ENCODE data around the gene PSMB7. TPM values are rescaled to one million over a fixed set of nuclear protein-coding genes. Genes with fewer than 3 reads are reported as not detected.

PSMB7 gene
- total RNA-seq, 2 experiments from 2014 or later = 164 to 186 TPM

DNA sequence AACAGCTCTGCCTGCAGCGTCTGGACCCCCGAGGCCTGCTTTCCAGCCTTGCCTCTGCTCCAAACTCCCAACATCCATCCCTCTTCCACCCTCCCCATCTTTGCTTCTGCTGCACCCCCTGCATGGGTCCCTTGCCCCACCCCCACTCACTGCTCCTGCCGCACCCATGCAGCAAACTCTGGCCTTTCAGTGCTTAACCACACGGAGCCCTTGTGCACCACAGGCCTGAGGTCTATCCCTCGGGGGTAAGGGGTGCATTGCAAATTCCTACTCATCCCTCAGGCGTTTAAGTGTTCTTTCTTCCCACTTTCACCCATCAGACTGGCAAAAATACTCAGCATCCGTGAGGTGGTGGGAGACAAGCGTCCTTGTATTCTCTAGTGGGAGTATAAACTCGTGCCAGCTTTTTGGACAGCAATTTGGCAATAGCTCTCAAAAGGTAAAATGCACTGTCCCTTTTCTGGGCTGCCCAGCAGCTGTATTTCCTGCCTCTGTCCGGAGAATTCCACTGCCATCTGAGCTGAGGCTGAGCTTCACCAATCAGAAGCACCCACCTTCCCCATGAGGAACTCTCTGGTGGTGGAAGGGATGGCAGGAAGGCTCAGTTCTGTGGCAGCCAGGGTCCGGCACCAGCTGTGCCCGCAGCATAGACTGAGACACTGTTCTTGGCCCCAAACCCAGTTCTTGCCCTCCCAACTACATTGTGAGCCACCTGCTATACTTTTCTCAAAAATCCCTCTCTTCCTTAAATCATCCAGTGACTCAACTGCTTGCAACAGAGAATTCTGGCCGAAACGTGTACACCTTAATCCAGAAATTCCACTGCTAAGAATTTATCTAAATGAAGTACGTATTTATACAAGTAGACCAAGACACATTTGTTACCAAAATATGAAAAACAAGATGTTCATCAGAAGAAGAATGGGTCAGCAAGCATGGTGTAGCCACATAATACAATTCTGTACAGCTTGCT is 15.0 kb downstream of the PSMB7 start:
- Histone ChIP-seq H3K36me3 (ENCODE audit: insufficient read depth, low read length) (peaks cover 80% of the 10 kb centered on the region), H4K20me1 (ENCODE audit: insufficient read depth, low read length) (peaks cover 7% of the 10 kb centered on the region; the same call in 1 of the 2 replicates), H3K4me3 (ENCODE audit: low read depth, low read length, poor library complexity, severe bottlenecking) (no peak overlapping the region), H3K9me2 (ENCODE audit: insufficient read depth, low read length) (no peaks in the 10 kb centered on the region), H3K79me2 (ENCODE audit: insufficient read depth, low read depth, low read length) (peaks cover 1% of the 10 kb centered on the region; the same call in 1 of the 2 replicates), H3K9me3 (ENCODE audit: low read length) (no peaks in the 10 kb centered on the region), H3K4me1 (ENCODE audit: insufficient read depth, low read length, poor library complexity, severe bottlenecking) (no peaks in the 10 kb centered on the region), H3K4me2 (ENCODE audit: low read length) (no peak overlapping the region), H3K27ac (ENCODE audit: low read depth, low read length, poor library complexity, severe bottlenecking) (no peak overlapping the region), H2AFZ (ENCODE audit: low read length) (no peak overlapping the region)
- no peak for DNase-seq (ENCODE audit: low spot score)
- BruUV-seq (replicated peaks) = no TSS peak
- ChIA-PET POLR2A (interaction anchor here (0.9 to 1.0 kb wide), 2 partner anchors 15 to 16 kb away, joined by 3 read pairs; partner anchors contain the start of gene PSMB7), CTCF (ENCODE audit: unreplicated experiment) (interaction anchor here (0.5 kb wide), 1 partner anchor 18 kb away, joined by 3 read pairs; no protein-coding TSS in a partner anchor)
- intact Hi-C loops (cut with micrococcal nuclease; ENCODE audit: unreplicated experiment) = no loop called here
- TF ChIP-seq EZH2phosphoT487 (IDR thresholded peaks at IDR 0.05; ENCODE audit: borderline replicate concordance, low read depth, low read length) = no peak
- TF ChIP-seq, protein P1, sequence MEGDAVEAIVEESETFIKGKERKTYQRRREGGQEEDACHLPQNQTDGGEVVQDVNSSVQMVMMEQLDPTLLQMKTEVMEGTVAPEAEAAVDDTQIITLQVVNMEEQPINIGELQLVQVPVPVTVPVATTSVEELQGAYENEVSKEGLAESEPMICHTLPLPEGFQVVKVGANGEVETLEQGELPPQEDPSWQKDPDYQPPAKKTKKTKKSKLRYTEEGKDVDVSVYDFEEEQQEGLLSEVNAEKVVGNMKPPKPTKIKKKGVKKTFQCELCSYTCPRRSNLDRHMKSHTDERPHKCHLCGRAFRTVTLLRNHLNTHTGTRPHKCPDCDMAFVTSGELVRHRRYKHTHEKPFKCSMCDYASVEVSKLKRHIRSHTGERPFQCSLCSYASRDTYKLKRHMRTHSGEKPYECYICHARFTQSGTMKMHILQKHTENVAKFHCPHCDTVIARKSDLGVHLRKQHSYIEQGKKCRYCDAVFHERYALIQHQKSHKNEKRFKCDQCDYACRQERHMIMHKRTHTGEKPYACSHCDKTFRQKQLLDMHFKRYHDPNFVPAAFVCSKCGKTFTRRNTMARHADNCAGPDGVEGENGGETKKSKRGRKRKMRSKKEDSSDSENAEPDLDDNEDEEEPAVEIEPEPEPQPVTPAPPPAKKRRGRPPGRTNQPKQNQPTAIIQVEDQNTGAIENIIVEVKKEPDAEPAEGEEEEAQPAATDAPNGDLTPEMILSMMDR (conservative IDR thresholded peaks at IDR 0.05; ENCODE audit: low read length) = no peak

DNA sequence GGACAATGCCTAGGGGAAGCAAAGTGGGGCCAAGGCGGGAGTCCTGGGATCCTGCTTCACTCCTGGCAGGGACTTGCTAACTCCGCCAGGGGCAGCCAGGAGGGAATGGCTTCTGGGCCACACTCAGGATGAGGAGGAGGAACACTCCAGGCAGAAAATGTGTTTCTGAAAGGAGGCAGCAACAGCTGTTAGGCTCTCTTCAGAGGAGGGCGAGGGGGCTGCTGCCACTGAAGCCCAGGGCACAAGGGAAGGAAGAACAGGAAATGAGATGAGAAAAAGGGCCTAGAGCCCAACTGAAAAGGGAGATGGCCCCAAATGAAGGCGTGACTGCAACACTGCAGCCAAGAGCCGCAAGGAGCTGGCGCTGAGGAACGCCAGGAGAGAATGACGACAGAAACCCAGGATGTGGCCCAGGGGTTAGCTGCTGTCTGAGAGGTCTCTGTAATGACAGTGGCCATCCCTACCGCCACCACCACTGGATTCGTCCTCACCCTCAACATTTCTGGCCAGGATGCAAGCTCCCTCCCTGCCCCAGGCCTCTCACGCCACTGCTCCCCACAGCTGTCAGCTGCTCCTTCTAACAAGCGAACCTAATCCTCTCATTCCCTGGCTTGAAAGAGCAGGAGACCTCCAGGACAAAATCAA is 15.8 kb downstream of the PSMB7 start:
- CTCF ChIA-PET (ENCODE audit: unreplicated experiment) = interaction anchor here (0.5 kb wide), 1 partner anchor 17 kb away, joined by 3 read pairs; no protein-coding TSS in a partner anchor
- H4K20me1 ChIP-seq (ENCODE audit: insufficient read depth, low read length) = peaks cover 13% of the 10 kb centered on the region; the same call in 1 of the 2 replicates

More for the DNA sequence above, 15.8 kb downstream of the PSMB7 start:
- intact Hi-C loops (cut with micrococcal nuclease; ENCODE audit: unreplicated experiment) = no loop called here
- H3K36me3 ChIP-seq (ENCODE audit: insufficient read depth, low read length) = peaks cover 83% of the 10 kb centered on the region
- H3K4me2 ChIP-seq (ENCODE audit: low read length) = no peak overlapping the region
- peaks cover 10% of the 10 kb centered on the region; the same call in 1 of the 2 replicates for H3K79me2 ChIP-seq (ENCODE audit: insufficient read depth, low read depth, low read length)
- no peaks in the 10 kb centered on the region for H3K9me3 ChIP-seq (ENCODE audit: low read length)
- H2AFZ ChIP-seq (ENCODE audit: low read length) = no peak overlapping the region
- DNase-seq (ENCODE audit: low spot score) = no peak
- POLR2A ChIA-PET = interaction anchor here (0.7 to 1.1 kb wide), 3 partner anchors 10 to 16 kb away, joined by 3 to 4 read pairs (median 4); no protein-coding TSS in a partner anchor
- no peaks in the 10 kb centered on the region for H3K9me2 ChIP-seq (ENCODE audit: insufficient read depth, low read length)
- TF ChIP-seq, protein P1 (conservative IDR thresholded peaks at IDR 0.05; ENCODE audit: low read length) = no peak
- no peak for TF ChIP-seq EZH2phosphoT487 (IDR thresholded peaks at IDR 0.05; ENCODE audit: borderline replicate concordance, low read depth, low read length)
- no peak overlapping the region for H3K27ac ChIP-seq (ENCODE audit: low read depth, low read length, poor library complexity, severe bottlenecking)
- H3K4me3 ChIP-seq (ENCODE audit: low read depth, low read length, poor library complexity, severe bottlenecking) = no peak overlapping the region
- no TSS peak for BruUV-seq (replicated peaks)
- H3K4me1 ChIP-seq (ENCODE audit: insufficient read depth, low read length, poor library complexity, severe bottlenecking) = no peaks in the 10 kb centered on the region
